Measurements from ENCODE around the gene BNIP1. TPM values are rescaled to one million over a fixed set of nuclear protein-coding genes. Genes with fewer than 3 reads are reported as not detected.

BNIP1 gene
- total RNA-seq, 4 donors from 2014 or later, result 6.6 to 10.7 (median 8.8) TPM

GRCh38 chr5:173165177-173166016 is 21.1 kb downstream of the BNIP1 start:
- no peak for TF ChIP-seq CTCF (IDR thresholded peaks at IDR 0.05; ENCODE audit: low read depth)

- TF ChIP-seq CTCF (IDR thresholded peaks at IDR 0.05; ENCODE audit: low read depth), result no peak
These were observed 27.8 kb downstream of the BNIP1 start for GRCh38 chr5:173172166-173172565.

- no peak for TF ChIP-seq CTCF (IDR thresholded peaks at IDR 0.05; ENCODE audit: low read depth)
These were observed 31.2 kb downstream of the BNIP1 start for GRCh38 chr5:173175523-173175922.

GRCh38 chr5:173178369-173178910 is 34.1 kb downstream of the BNIP1 start:
- no peak for TF ChIP-seq CTCF (IDR thresholded peaks at IDR 0.05; ENCODE audit: low read depth)

- no peak for TF ChIP-seq CTCF (IDR thresholded peaks at IDR 0.05; ENCODE audit: low read depth)
These were observed 36.0 kb downstream of the BNIP1 start for GRCh38 chr5:173180331-173180730.

GRCh38 chr5:173187054-173187743 is 42.9 kb downstream of the BNIP1 start:
- TF ChIP-seq CTCF (IDR thresholded peaks at IDR 0.05; ENCODE audit: low read depth), result no peak

- no peak for TF ChIP-seq CTCF (IDR thresholded peaks at IDR 0.05; ENCODE audit: low read depth)
These were observed 43.9 kb downstream of the BNIP1 start for GRCh38 chr5:173188280-173188679.

Data from subcutaneous adipose tissue (tissue), 4 donors.